ENCODE data around the gene DHRS13. TPM values are rescaled to one million over a fixed set of nuclear protein-coding genes. Genes with fewer than 3 reads are reported as not detected.
A peak's percentile ranks its signal among the peaks of the same experiment; 100 is the strongest.

Gene DHRS13
- 10 to 100 TPM in 1 of 2 donors, 1 to 10 TPM in 1; 3.7 to 12.2 TPM for total RNA-seq

- peak; percentile 78 for TF ChIP-seq CTCF (IDR thresholded peaks at IDR 0.05)
Observed at GRCh38 chr17:28902819-28903545, at the start of gene DHRS13. DHRS13 (minus strand) TSS chr17:28903079; CDS start chr17:28902944, 135 bp downstream.

GRCh38 chr17:28951991-28952975 lies 49.4 kb upstream of the DHRS13 start:
- Histone ChIP-seq H3K27ac (peak overlapping the region; percentile 95 to 96), H3K27me3 (replicated peaks; ENCODE audit: insufficient read depth) (no peaks in the 10 kb centered on the region), H3K36me3 (no peaks in the 10 kb centered on the region), H3K4me3 (peak overlapping the region; percentile 76), H3K9me3 (no peaks in the 10 kb centered on the region), H3K4me1 (ENCODE audit: control insufficient read depth in 1 of 2, low read depth in 2 of 2) (peaks cover 11 to 24% of the 10 kb centered on the region in 2 donors)
- ATAC-seq (ENCODE audit: insufficient number of reproducible peaks, low FRiP score, low read depth) (peak; percentile 95), DNase-seq (ENCODE audit: low spot score) (peak; percentile 97)
- TF ChIP-seq CTCF (IDR thresholded peaks at IDR 0.05): no peak

More at GRCh38 chr17:28902819-28903545, at the start of gene DHRS13:
- peaks cover 19% of the 10 kb centered on the region for H3K36me3 ChIP-seq
- no peaks in the 10 kb centered on the region for H3K27me3 ChIP-seq (replicated peaks; ENCODE audit: insufficient read depth)
- ATAC-seq (ENCODE audit: insufficient number of reproducible peaks, low FRiP score, low read depth) (peak; percentile 51), DNase-seq (ENCODE audit: low spot score) (peak; percentile 44)
- H3K27ac ChIP-seq: peak within 1 kb of the TSS; percentile 57 to 77
- peak within 1 kb of the TSS; percentile 90 for H3K4me3 ChIP-seq
- H3K4me1 ChIP-seq (ENCODE audit: control insufficient read depth in 1 of 2, low read depth in 2 of 2): peaks cover 9 to 28% of the 10 kb centered on the region in 2 donors
- no peaks in the 10 kb centered on the region for H3K9me3 ChIP-seq

GRCh38 chr17:28951428-28951990 lies 48.6 kb upstream of the DHRS13 start, which contains the start of gene PHF12:
PHF12 (minus strand) TSS chr17:28951518; CDS start chr17:28950960, 558 bp downstream.
- Histone ChIP-seq H3K27me3 (replicated peaks; ENCODE audit: insufficient read depth) (no peaks in the 10 kb centered on the region), H3K27ac (peak within 1 kb of the TSS; percentile 95 to 96), H3K36me3 (no peaks in the 10 kb centered on the region), H3K4me1 (ENCODE audit: control insufficient read depth in 1 of 2, low read depth in 2 of 2) (peaks cover 16 to 30% of the 10 kb centered on the region in 2 donors), H3K9me3 (no peaks in the 10 kb centered on the region), H3K4me3 (peak within 1 kb of the TSS; percentile 87)
- DNase-seq (ENCODE audit: low spot score) (peak; percentile 99), ATAC-seq (ENCODE audit: insufficient number of reproducible peaks, low FRiP score, low read depth) (peak; percentile 87)
- no peak for TF ChIP-seq CTCF (IDR thresholded peaks at IDR 0.05)

GRCh38 chr17:28950752-28951427 lies 48.0 kb upstream of the DHRS13 start:
- Histone ChIP-seq H3K9me3 (no peaks in the 10 kb centered on the region), H3K4me3 (peak overlapping the region; percentile 87), H3K27me3 (replicated peaks; ENCODE audit: insufficient read depth) (no peaks in the 10 kb centered on the region), H3K27ac (peak overlapping the region; percentile 81), H3K36me3 (no peaks in the 10 kb centered on the region), H3K4me1 (ENCODE audit: control insufficient read depth in 1 of 2, low read depth in 2 of 2) (peaks cover 17 to 36% of the 10 kb centered on the region in 2 donors)
- DNase-seq (ENCODE audit: low spot score) (no peak), ATAC-seq (ENCODE audit: insufficient number of reproducible peaks, low FRiP score, low read depth) (no peak)
- TF ChIP-seq CTCF (IDR thresholded peaks at IDR 0.05): no peak
